GM23338 (cell line): Measurements from ENCODE around the gene CMIP.

ENCODE experiments used
- CREB1 ChIP-seq: fragments of 250-450 bp; sonication (Bioruptor Pico); IDR thresholded peaks from 2 replicates; pipeline ENCODE4 v1.5.0; 2020; ENCODE audit warnings: low read depth, mild to moderate bottlenecking, moderate library complexity
- CTCF ChIP-seq, 2 experiments: fragments of 200-600 bp in 1 of 2; sonication (generic) in 1 of 2; conservative IDR thresholded peaks; 2 replicates each; pipeline versions ENCODE4 v1.5.1 to v1.6.1; 2016 to 2017; ENCODE audit warnings: antibody characterized with exemption in 2 of 2, low read depth in 2 of 2, mild to moderate bottlenecking in 2 of 2, moderate library complexity in 1 of 2
- EZH2 ChIP-seq: fragments of 200-600 bp; sonication (generic); IDR thresholded peaks from one replicate; pipeline ENCODE4 v1.8.0; 2017; ENCODE audit warnings: antibody characterized with exemption, mild to moderate bottlenecking, low read depth; ENCODE audit not compliant: unreplicated experiment
- EZH2phosphoT487 ChIP-seq: fragments of 200-600 bp; sonication (generic); IDR thresholded peaks from one replicate; pipeline ENCODE4 v1.8.1; 2018; ENCODE audit warnings: antibody characterized with exemption; ENCODE audit not compliant: unreplicated experiment
- POLR2AphosphoS5 ChIP-seq: IDR thresholded peaks from 2 replicates; pipeline ENCODE4 v1.6.1; 2016; ENCODE audit warnings: antibody characterized with exemption, low read depth
- REST ChIP-seq: IDR thresholded peaks from one replicate; pipeline ENCODE4 v1.6.1; 2018; ENCODE audit warnings: antibody characterized with exemption; ENCODE audit not compliant: unreplicated experiment
- STAT1 ChIP-seq: IDR thresholded peaks from one replicate; pipeline ENCODE4 v1.6.1; 2016; ENCODE audit warnings: antibody characterized with exemption; ENCODE audit not compliant: unreplicated experiment

- TF ChIP-seq EZH2phosphoT487 = no peak
- TF ChIP-seq EZH2 = no peak
- no peak for TF ChIP-seq CTCF (conservative IDR thresholded peaks at IDR 0.05; ENCODE audit: low read depth in 2 of 2)
- TF ChIP-seq POLR2AphosphoS5 = no peak
- TF ChIP-seq CREB1 = no peak
- TF ChIP-seq STAT1 = no peak
- no peak for TF ChIP-seq REST
Observed at GRCh38 chr16:81527477-81528178, 83.0 kb downstream of the CMIP start.
